ENCODE results near the gene C5orf63.
"Not testable (repeated sequence)": the region's sequence is repeated elsewhere in the genome, so short reads cannot be mapped to it uniquely, and the experiment has no call there.

The C5orf63 gene

GRCh38 chr5:127060470-127060985 is 12.8 kb downstream of the C5orf63 start:
- Histone ChIP-seq H4K20me1 (ENCODE audit: insufficient read depth, low read length) (no peaks in the 10 kb centered on the region), H3K27ac (ENCODE audit: low read length) (no peak overlapping the region), H2AFZ (ENCODE audit: low read length) (no peak overlapping the region), H3K27me3 (replicated peaks; ENCODE audit: insufficient read depth, low read length) (no peaks in the 10 kb centered on the region), H3K79me2 (ENCODE audit: low read length) (no peaks in the 10 kb centered on the region), H3K9me2 (replicated peaks; ENCODE audit: insufficient read depth, low read length) (no peaks in the 10 kb centered on the region), H3K9me3 (replicated peaks; ENCODE audit: insufficient read depth, low read length) (no peaks in the 10 kb centered on the region), H3K4me2 (ENCODE audit: low read depth, low read length) (no peak overlapping the region), H3F3A (ENCODE audit: insufficient read depth, low read length) (no peaks in the 10 kb centered on the region), H3K36me3 (replicated peaks; ENCODE audit: insufficient read depth, low read length) (no peaks in the 10 kb centered on the region; the same call in 1 of the 2 replicates), H3K4me3 (ENCODE audit: low read length) (no peak overlapping the region), H3K9ac (ENCODE audit: low read length) (no peak overlapping the region), H3K4me1 (ENCODE audit: low read length) (no peaks in the 10 kb centered on the region)
- DNase-seq = no peak
- no peak for TF ChIP-seq EZH2phosphoT487 (IDR thresholded peaks at IDR 0.05; ENCODE audit: low read length)
- no peak for TF ChIP-seq CTCF (IDR thresholded peaks at IDR 0.05; ENCODE audit: low read length)
- no peak for TF ChIP-seq EZH2 (optimal IDR thresholded peaks at IDR 0.05; ENCODE audit: low read depth, low read length)

DNA sequence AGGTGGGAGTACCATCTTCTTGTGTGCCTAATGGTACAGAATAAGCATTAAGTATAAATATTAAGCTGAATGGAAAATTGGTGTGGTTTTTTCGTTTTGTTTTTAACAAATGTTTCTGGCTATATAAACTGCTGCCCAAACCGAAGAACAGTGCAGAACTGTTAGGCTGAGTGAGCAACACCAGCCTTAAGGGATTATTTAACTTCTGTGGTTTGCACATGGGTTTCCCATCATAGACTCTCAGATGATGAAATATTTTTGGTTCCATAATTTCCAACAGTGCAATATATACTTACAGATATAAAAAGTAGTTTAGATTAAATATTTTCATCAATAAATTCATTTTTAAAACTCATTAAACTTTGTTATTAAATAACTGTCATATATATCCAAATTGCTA is 16.4 kb downstream of the C5orf63 start:
- Histone ChIP-seq H3F3A (ENCODE audit: insufficient read depth, low read length) (no peaks in the 10 kb centered on the region), H3K4me2 (ENCODE audit: low read depth, low read length) (no peak overlapping the region), H3K9ac (ENCODE audit: low read length) (no peak overlapping the region), H3K79me2 (ENCODE audit: low read length) (no peaks in the 10 kb centered on the region), H3K27ac (ENCODE audit: low read length) (no peak overlapping the region), H3K9me2 (replicated peaks; ENCODE audit: insufficient read depth, low read length) (no peaks in the 10 kb centered on the region), H4K20me1 (ENCODE audit: insufficient read depth, low read length) (no peaks in the 10 kb centered on the region), H3K4me3 (ENCODE audit: low read length) (no peak overlapping the region), H3K4me1 (ENCODE audit: low read length) (no peaks in the 10 kb centered on the region), H3K27me3 (replicated peaks; ENCODE audit: insufficient read depth, low read length) (no peaks in the 10 kb centered on the region), H2AFZ (ENCODE audit: low read length) (no peak overlapping the region), H3K9me3 (replicated peaks; ENCODE audit: insufficient read depth, low read length) (no peaks in the 10 kb centered on the region), H3K36me3 (replicated peaks; ENCODE audit: insufficient read depth, low read length) (no peaks in the 10 kb centered on the region; the same call in 1 of the 2 replicates)
- TF ChIP-seq EZH2 (optimal IDR thresholded peaks at IDR 0.05; ENCODE audit: low read depth, low read length) (no peak), CTCF (IDR thresholded peaks at IDR 0.05; ENCODE audit: low read length) (no peak), EZH2phosphoT487 (IDR thresholded peaks at IDR 0.05; ENCODE audit: low read length) (no peak)
- no peak for DNase-seq

GRCh38 chr5:127055880-127056653 is 17.2 kb downstream of the C5orf63 start:
- H3K4me1 ChIP-seq (ENCODE audit: low read length) = no peaks in the 10 kb centered on the region
- H3K27ac ChIP-seq (ENCODE audit: low read length) = no peak overlapping the region
- no peaks in the 10 kb centered on the region for H3K9me2 ChIP-seq (replicated peaks; ENCODE audit: insufficient read depth, low read length)
- H3F3A ChIP-seq (ENCODE audit: insufficient read depth, low read length) = no peaks in the 10 kb centered on the region
- H3K79me2 ChIP-seq (ENCODE audit: low read length) = no peaks in the 10 kb centered on the region
- H3K27me3 ChIP-seq (replicated peaks; ENCODE audit: insufficient read depth, low read length) = no peaks in the 10 kb centered on the region
- H3K4me3 ChIP-seq (ENCODE audit: low read length) = no peak overlapping the region
- DNase-seq = no peak
- TF ChIP-seq EZH2 (optimal IDR thresholded peaks at IDR 0.05; ENCODE audit: low read depth, low read length) (no peak), CTCF (IDR thresholded peaks at IDR 0.05; ENCODE audit: low read length) (no peak), EZH2phosphoT487 (IDR thresholded peaks at IDR 0.05; ENCODE audit: low read length) (no peak)
- no peaks in the 10 kb centered on the region for H3K9me3 ChIP-seq (replicated peaks; ENCODE audit: insufficient read depth, low read length)
- no peaks in the 10 kb centered on the region for H4K20me1 ChIP-seq (ENCODE audit: insufficient read depth, low read length)
- H3K9ac ChIP-seq (ENCODE audit: low read length) = no peak overlapping the region
- no peaks in the 10 kb centered on the region; the same call in 1 of the 2 replicates for H3K36me3 ChIP-seq (replicated peaks; ENCODE audit: insufficient read depth, low read length)
- H2AFZ ChIP-seq (ENCODE audit: low read length) = no peak overlapping the region
- H3K4me2 ChIP-seq (ENCODE audit: low read depth, low read length) = no peak overlapping the region

GRCh38 chr5:127053551-127053950 is 19.8 kb downstream of the C5orf63 start:
- H3F3A ChIP-seq (ENCODE audit: insufficient read depth, low read length); H2AFZ ChIP-seq (ENCODE audit: low read length); H3K4me2 ChIP-seq (ENCODE audit: low read depth, low read length); H3K9ac ChIP-seq (ENCODE audit: low read length); H3K4me1 ChIP-seq (ENCODE audit: low read length); H3K9me2 ChIP-seq (replicated peaks; ENCODE audit: insufficient read depth, low read length); DNase-seq; H3K4me3 ChIP-seq (ENCODE audit: low read length); H4K20me1 ChIP-seq (ENCODE audit: insufficient read depth, low read length); H3K79me2 ChIP-seq (ENCODE audit: low read length); H3K36me3 ChIP-seq (replicated peaks; ENCODE audit: insufficient read depth, low read length); H3K9me3 ChIP-seq (replicated peaks; ENCODE audit: insufficient read depth, low read length); H3K27me3 ChIP-seq (replicated peaks; ENCODE audit: insufficient read depth, low read length); H3K27ac ChIP-seq (ENCODE audit: low read length): not testable (repeated sequence)
